KMS-11 (cell line): ENCODE results near the gene ERFE.

Source experiments
- H2AFZ ChIP-seq: fragments of 200-600 bp; sonication (generic); 2 replicates; pipeline ENCODE4 v1.6.1; 2016; ENCODE audit warnings: antibody characterized with exemption, mixed run types, low read depth
- H3K27ac ChIP-seq: fragments of 200-600 bp; sonication (generic); 2 replicates; pipeline ENCODE4 v1.6.1; 2016; ENCODE audit warnings: mild to moderate bottlenecking, mixed run types
- H3K27me3 ChIP-seq: fragments of 200-600 bp; sonication (generic); 2 replicates; pipeline ENCODE4 v1.6.1; 2017; ENCODE audit warnings: mild to moderate bottlenecking, low read depth, mixed run types, moderate library complexity; ENCODE audit not compliant: insufficient read depth
- H3K36me3 ChIP-seq: fragments of 200-600 bp; sonication (generic); 2 replicates; pipeline ENCODE4 v1.6.1; 2017; ENCODE audit warnings: mild to moderate bottlenecking, mixed run types; ENCODE audit not compliant: insufficient read depth
- H3K4me1 ChIP-seq: fragments of 200-600 bp; sonication (generic); 2 replicates; pipeline ENCODE4 v1.6.1; 2016; ENCODE audit warnings: mild to moderate bottlenecking, low read depth, mixed run types; ENCODE audit not compliant: poor library complexity, severe bottlenecking
- H3K4me2 ChIP-seq: fragments of 200-600 bp; sonication (generic); 2 replicates; pipeline ENCODE4 v1.7.0; 2016; ENCODE audit warnings: mild to moderate bottlenecking, mixed run types
- H3K4me3 ChIP-seq: fragments of 200-600 bp; sonication (generic); IDR thresholded peaks from 2 replicates; pipeline ENCODE4 v1.6.1; 2017; ENCODE audit warnings: low read depth, low read length, mixed read lengths; ENCODE audit not compliant: insufficient read depth
- H3K79me2 ChIP-seq: fragments of 200-600 bp; sonication (generic); 2 replicates; pipeline ENCODE4 v1.6.1; 2016; ENCODE audit warnings: low read depth, mixed run types; ENCODE audit not compliant: insufficient read depth
- H3K9ac ChIP-seq: fragments of 200-600 bp; sonication (generic); 2 replicates; pipeline ENCODE4 v1.6.1; 2016; ENCODE audit warnings: mild to moderate bottlenecking, mixed run types
- H4K20me1 ChIP-seq: fragments of 200-600 bp; sonication (generic); 2 replicates; pipeline ENCODE4 v1.6.1; 2016; ENCODE audit warnings: mild to moderate bottlenecking, mixed run types; ENCODE audit not compliant: insufficient read depth
- TF ChIP-seq, protein P1 (sequence below): fragments of 200-600 bp; sonication (generic); conservative IDR thresholded peaks from 2 replicates; pipeline ENCODE4 v1.6.1; 2017; ENCODE audit warnings: low read depth, mild to moderate bottlenecking, antibody characterized with exemption, low read length, moderate library complexity, mixed read lengths

ERFE gene

DNA sequence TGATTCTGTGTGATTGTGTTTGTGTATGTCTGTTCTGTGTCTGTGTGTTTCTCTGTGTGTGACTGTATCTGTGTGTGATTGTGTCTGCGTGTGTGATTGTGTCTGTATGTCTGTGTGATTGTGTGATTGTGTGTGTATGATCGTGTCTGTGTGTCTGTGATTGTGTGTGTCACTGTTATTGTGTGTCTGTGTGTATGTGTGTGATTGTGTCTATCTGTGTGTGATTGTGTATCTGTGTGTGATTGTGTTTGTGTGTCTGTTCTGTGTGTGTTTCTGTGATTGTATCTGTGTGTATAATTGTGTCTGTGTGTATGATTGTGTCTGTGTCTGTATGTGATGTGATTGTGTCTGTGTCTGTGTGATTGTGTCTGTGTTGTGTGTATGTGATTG is 32.0 kb upstream of the ERFE start:
- no peaks in the 10 kb centered on the region for H3K79me2 ChIP-seq
- peaks cover 2% of the 10 kb centered on the region; the same call in 1 of the 2 replicates for H3K27me3 ChIP-seq
- TF ChIP-seq, protein P1, sequence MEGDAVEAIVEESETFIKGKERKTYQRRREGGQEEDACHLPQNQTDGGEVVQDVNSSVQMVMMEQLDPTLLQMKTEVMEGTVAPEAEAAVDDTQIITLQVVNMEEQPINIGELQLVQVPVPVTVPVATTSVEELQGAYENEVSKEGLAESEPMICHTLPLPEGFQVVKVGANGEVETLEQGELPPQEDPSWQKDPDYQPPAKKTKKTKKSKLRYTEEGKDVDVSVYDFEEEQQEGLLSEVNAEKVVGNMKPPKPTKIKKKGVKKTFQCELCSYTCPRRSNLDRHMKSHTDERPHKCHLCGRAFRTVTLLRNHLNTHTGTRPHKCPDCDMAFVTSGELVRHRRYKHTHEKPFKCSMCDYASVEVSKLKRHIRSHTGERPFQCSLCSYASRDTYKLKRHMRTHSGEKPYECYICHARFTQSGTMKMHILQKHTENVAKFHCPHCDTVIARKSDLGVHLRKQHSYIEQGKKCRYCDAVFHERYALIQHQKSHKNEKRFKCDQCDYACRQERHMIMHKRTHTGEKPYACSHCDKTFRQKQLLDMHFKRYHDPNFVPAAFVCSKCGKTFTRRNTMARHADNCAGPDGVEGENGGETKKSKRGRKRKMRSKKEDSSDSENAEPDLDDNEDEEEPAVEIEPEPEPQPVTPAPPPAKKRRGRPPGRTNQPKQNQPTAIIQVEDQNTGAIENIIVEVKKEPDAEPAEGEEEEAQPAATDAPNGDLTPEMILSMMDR, result no peak
- no peaks in the 10 kb centered on the region for H4K20me1 ChIP-seq
- no peak overlapping the region for H3K4me3 ChIP-seq
- no peak overlapping the region for H3K4me2 ChIP-seq
- H2AFZ ChIP-seq, result no peak overlapping the region
- H3K36me3 ChIP-seq, result no peaks in the 10 kb centered on the region
- no peak overlapping the region for H3K9ac ChIP-seq
- no peak overlapping the region for H3K27ac ChIP-seq
- H3K4me1 ChIP-seq, result no peaks in the 10 kb centered on the region

DNA sequence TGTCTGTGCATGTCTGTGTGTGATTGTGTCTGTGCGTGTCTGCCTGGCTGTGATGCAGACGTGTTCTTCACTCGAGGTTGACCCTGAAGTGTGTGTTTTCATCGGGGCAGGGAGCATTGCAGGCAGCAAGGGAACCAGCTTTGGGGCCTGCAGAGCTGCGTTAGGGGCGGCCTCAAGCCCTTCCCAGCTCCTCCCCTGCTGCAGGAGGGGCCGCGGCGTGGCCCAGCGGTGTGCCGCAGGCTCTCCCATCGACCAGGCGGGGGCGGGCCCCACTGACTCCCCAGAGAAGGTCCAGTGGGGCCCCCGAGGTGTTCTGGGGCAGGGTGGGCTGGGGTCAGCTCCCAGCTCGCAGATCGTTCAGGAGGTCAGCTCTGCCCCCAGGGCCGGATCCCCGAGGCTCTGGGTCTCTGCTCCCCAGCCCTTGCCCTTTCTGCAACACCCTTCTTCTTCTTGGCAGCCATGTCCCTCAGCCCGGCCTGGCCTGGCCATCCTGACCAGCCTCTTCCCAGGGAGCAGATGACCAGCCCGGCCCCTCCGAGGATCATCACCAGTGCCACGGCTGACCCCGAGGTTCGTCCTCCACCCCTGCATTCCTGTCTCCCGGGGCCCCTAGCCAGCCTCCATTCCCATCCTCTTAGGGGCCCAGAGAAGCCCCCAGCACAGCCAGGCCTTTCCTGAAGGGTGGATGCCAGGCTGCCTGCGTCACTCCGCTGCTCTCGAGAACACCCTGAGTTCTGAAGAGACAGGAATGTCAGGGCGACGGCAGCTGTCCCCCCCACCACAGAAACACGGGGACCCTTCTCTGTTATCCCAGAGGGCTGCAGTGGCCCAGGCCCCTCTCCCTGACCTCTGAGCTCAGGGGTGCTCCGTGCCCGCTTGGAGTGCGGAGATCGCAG is 31.4 kb upstream of the ERFE start:
- Histone ChIP-seq H2AFZ (no peak overlapping the region), H3K79me2 (no peaks in the 10 kb centered on the region), H4K20me1 (no peaks in the 10 kb centered on the region), H3K4me2 (no peak overlapping the region), H3K4me1 (no peaks in the 10 kb centered on the region), H3K27me3 (peaks cover 2% of the 10 kb centered on the region; the same call in 1 of the 2 replicates), H3K4me3 (no peak overlapping the region), H3K27ac (no peak overlapping the region), H3K36me3 (no peaks in the 10 kb centered on the region), H3K9ac (no peak overlapping the region)
- TF ChIP-seq, protein P1, result no peak

DNA sequence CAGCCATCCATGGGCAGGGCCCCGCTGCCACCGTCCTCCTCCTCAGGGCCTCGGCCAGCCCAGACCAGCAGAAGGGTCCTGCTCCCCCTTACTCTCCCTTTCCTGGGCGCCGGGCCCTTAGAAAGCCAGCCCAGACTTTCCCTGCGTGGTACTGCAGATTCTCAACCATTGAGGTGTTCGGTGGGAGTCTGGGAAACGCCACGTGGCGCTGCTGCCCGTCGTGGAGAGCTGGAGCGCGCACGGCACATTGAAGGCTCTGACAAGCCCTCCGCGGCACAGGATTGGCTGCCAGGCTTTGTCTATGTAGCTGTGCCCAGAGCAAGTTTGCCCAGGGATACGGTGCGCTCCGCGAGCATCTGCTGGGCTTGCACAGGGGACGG is 30.7 kb upstream of the ERFE start:
- Histone ChIP-seq H2AFZ (no peak overlapping the region), H3K4me1 (no peaks in the 10 kb centered on the region), H3K9ac (no peak overlapping the region), H3K79me2 (no peaks in the 10 kb centered on the region), H3K4me3 (no peak overlapping the region), H3K27ac (no peak overlapping the region), H3K36me3 (no peaks in the 10 kb centered on the region), H4K20me1 (no peaks in the 10 kb centered on the region), H3K27me3 (peaks cover 2% of the 10 kb centered on the region; the same call in 1 of the 2 replicates), H3K4me2 (no peak overlapping the region)
- TF ChIP-seq, protein P1, result no peak

DNA sequence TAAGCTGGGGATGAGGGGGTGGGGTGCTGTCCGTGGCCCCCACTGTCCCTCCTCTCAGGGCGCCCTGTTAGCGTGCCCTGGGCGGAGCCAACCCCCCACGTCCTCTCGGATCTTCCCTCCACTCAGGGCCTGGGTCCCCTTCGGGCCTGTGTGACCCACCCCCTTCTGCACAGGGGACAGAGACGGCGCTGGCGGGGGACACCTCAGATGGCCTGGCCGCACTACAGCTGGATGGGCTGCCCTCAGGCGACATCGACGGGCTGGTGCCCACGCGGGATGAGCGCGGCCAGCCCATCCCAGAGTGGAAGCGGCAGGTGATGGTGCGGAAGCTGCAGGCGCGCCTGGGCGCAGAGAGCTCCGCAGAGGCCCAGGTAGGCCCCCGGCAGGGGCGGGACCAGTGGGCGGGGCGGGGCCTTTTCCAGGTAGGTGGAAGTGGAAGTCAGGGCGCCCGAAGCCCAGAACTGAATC is 30.2 kb upstream of the ERFE start:
- Histone ChIP-seq H2AFZ (no peak overlapping the region), H3K4me1 (no peaks in the 10 kb centered on the region), H3K4me3 (no peak overlapping the region)

More for the DNA sequence above, 30.2 kb upstream of the ERFE start:
- no peaks in the 10 kb centered on the region for H3K79me2 ChIP-seq
- H3K4me2 ChIP-seq, result no peak overlapping the region
- no peaks in the 10 kb centered on the region for H3K36me3 ChIP-seq
- H3K27ac ChIP-seq, result no peak overlapping the region
- TF ChIP-seq, protein P1, result no peak
- no peaks in the 10 kb centered on the region for H4K20me1 ChIP-seq
- H3K9ac ChIP-seq, result no peak overlapping the region
- 0 out of 2 replicates have a peak, but pooled peaks cover 2% of the 10 kb centered on the region for H3K27me3 ChIP-seq
